Measurements from ENCODE around the gene HECW1.

DNA sequence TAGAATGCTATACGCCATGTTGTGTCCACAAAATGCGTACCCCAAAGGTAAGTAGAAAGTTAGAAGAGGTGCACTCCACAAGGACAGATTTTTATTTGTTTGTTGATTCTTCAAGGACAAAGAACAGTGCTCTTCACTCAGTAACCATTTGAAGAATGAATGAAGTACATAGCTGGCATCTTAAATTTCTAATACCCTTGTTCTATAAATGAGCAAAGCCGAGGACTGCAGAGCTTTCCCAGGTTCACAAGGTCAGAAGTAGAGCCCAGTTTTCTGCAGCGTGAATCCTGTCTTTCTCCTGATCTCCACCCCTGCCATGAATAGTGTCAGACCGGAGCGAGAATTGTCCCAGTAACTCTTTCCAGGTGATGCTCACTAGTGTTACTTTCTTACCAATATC, 9.5 kb downstream of the HECW1 start:
- TF ChIP-seq ZFP3 (CRISPR knock-in tag; IDR thresholded peaks at IDR 0.05) = no peak
- TF ChIP-seq ZC3H10 (CRISPR knock-in tag; IDR thresholded peaks at IDR 0.05) = no peak
- TF ChIP-seq, protein P1, sequence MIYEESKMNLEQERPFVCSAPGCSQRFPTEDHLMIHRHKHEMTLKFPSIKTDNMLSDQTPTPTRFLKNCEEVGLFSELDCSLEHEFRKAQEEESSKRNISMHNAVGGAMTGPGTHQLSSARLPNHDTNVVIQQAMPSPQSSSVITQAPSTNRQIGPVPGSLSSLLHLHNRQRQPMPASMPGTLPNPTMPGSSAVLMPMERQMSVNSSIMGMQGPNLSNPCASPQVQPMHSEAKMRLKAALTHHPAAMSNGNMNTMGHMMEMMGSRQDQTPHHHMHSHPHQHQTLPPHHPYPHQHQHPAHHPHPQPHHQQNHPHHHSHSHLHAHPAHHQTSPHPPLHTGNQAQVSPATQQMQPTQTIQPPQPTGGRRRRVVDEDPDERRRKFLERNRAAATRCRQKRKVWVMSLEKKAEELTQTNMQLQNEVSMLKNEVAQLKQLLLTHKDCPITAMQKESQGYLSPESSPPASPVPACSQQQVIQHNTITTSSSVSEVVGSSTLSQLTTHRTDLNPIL (CRISPR knock-in tag; IDR thresholded peaks at IDR 0.05; ENCODE audit: low read depth) = no peak
- TF ChIP-seq, protein P2, sequence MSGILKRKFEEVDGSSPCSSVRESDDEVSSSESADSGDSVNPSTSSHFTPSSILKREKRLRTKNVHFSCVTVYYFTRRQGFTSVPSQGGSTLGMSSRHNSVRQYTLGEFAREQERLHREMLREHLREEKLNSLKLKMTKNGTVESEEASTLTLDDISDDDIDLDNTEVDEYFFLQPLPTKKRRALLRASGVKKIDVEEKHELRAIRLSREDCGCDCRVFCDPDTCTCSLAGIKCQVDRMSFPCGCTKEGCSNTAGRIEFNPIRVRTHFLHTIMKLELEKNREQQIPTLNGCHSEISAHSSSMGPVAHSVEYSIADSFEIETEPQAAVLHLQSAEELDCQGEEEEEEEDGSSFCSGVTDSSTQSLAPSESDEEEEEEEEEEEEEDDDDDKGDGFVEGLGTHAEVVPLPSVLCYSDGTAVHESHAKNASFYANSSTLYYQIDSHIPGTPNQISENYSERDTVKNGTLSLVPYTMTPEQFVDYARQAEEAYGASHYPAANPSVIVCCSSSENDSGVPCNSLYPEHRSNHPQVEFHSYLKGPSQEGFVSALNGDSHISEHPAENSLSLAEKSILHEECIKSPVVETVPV (CRISPR knock-in tag; IDR thresholded peaks at IDR 0.05) = no peak
- no peak for TF ChIP-seq ARNTL (CRISPR knock-in tag; IDR thresholded peaks at IDR 0.05; ENCODE audit: borderline replicate concordance, low read depth)

All from SK-N-SH treated with all-trans-retinoic acid at 6 μM for 48 hours (cell line).